H9 (cell line): ENCODE measurements around the gene EIF3C. TPM values are rescaled to one million over a fixed set of nuclear protein-coding genes. Genes with fewer than 3 reads are reported as not detected.
"Not testable (repeated sequence)": the region's sequence is repeated elsewhere in the genome, so short reads cannot be mapped to it uniquely, and the experiment has no call there.

Experiments used
- DNase-seq: peaks from one replicate; pipeline ENCODE4 v3.0.0-alpha.2; 2017
- H2AFZ ChIP-seq: one replicate; pipeline ENCODE4 v1.6.1; 2013; ENCODE audit warnings: mild to moderate bottlenecking, low read length, control low read depth, moderate library complexity
- H2AK5ac ChIP-seq: 2 replicates; pipeline ENCODE4 v1.6.1; 2013; ENCODE audit warnings: low read length, control low read depth, mixed read lengths; ENCODE audit not compliant: insufficient read length
- H2BK120ac ChIP-seq: one replicate; pipeline ENCODE4 v1.6.1; 2013; ENCODE audit warnings: low read depth, mild to moderate bottlenecking, low read length, control low read depth, inconsistent platforms; ENCODE audit not compliant: poor library complexity, severe bottlenecking
- H2BK12ac ChIP-seq: 2 replicates; pipeline ENCODE4 v1.6.1; 2013; ENCODE audit warnings: low read length, control low read depth, mixed read lengths, low read depth; ENCODE audit not compliant: insufficient read length
- H2BK15ac ChIP-seq: 2 replicates; pipeline ENCODE4 v1.6.1; 2013; ENCODE audit warnings: low read depth, low read length, control low read depth
- H2BK20ac ChIP-seq: one replicate; pipeline ENCODE4 v1.6.1; 2013; ENCODE audit warnings: low read depth, mild to moderate bottlenecking, low read length, control low read depth, inconsistent platforms; ENCODE audit not compliant: poor library complexity, severe bottlenecking
- H2BK5ac ChIP-seq: 2 replicates; pipeline ENCODE4 v1.6.1; 2013; ENCODE audit warnings: low read length, control low read depth, mixed read lengths; ENCODE audit not compliant: insufficient read length
- H3K14ac ChIP-seq: 2 replicates; pipeline ENCODE4 v1.6.1; 2013; ENCODE audit warnings: low read length, control low read depth; ENCODE audit not compliant: insufficient read depth
- H3K18ac ChIP-seq: 2 replicates; pipeline ENCODE4 v1.6.1; 2013; ENCODE audit warnings: low read depth, mild to moderate bottlenecking, mixed read lengths, low read length, control low read depth; ENCODE audit not compliant: insufficient read length
- H3K23ac ChIP-seq: 2 replicates; pipeline ENCODE4 v1.6.1; 2013; ENCODE audit warnings: low read length, control low read depth, mixed read lengths, low read depth; ENCODE audit not compliant: insufficient read length
- H3K23me2 ChIP-seq: 2 replicates; pipeline ENCODE4 v1.6.1; 2013; ENCODE audit warnings: low read depth, mild to moderate bottlenecking, mixed read lengths, low read length, control low read depth; ENCODE audit not compliant: insufficient read length, poor library complexity, severe bottlenecking
- H3K27ac ChIP-seq: 2 replicates; pipeline ENCODE4 v1.5.1; 2013; ENCODE audit warnings: low read length, control low read depth, mixed read lengths, low read depth; ENCODE audit not compliant: insufficient read length
- H3K27me3 ChIP-seq: 2 replicates; pipeline ENCODE4 v1.6.1; 2013; ENCODE audit warnings: low read length, control low read depth, inconsistent platforms; ENCODE audit not compliant: insufficient read depth
- H3K4ac ChIP-seq: 2 replicates; pipeline ENCODE4 v1.6.1; 2013; ENCODE audit warnings: low read depth, mild to moderate bottlenecking, control low read depth, inconsistent platforms, low read length, moderate library complexity
- H3K4me1 ChIP-seq: 2 replicates; pipeline ENCODE4 v1.6.1; 2013; ENCODE audit warnings: low read length, control low read depth, inconsistent platforms; ENCODE audit not compliant: insufficient read depth
- H3K4me2 ChIP-seq: 2 replicates; pipeline ENCODE4 v1.6.1; 2013; ENCODE audit warnings: low read length, control low read depth, mixed read lengths; ENCODE audit not compliant: insufficient read length, insufficient read depth
- H3K56ac ChIP-seq: 2 replicates; pipeline ENCODE4 v1.6.1; 2013; ENCODE audit warnings: low read depth, mild to moderate bottlenecking, mixed read lengths, low read length, control low read depth; ENCODE audit not compliant: insufficient read length
- H3K79me1 ChIP-seq: 2 replicates; pipeline ENCODE4 v1.6.1; 2013; ENCODE audit warnings: low read depth, mild to moderate bottlenecking, moderate library complexity, low read length, control low read depth, inconsistent platforms; ENCODE audit not compliant: insufficient read depth, poor library complexity, severe bottlenecking
- H3K79me2 ChIP-seq: 2 replicates; pipeline ENCODE4 v1.6.1; 2013; ENCODE audit warnings: low read length, control low read depth, inconsistent platforms; ENCODE audit not compliant: insufficient read depth
- H3K9ac ChIP-seq: 2 replicates; pipeline ENCODE4 v1.6.1; 2013; ENCODE audit warnings: low read length, control low read depth, mixed read lengths; ENCODE audit not compliant: insufficient read length; ENCODE audit errors: extremely low read depth
- H3K9me3 ChIP-seq: one replicate; pipeline ENCODE4 v1.6.1; 2013; ENCODE audit warnings: low read depth, low read length, inconsistent platforms; ENCODE audit not compliant: control insufficient read depth
- H3T11ph ChIP-seq: one replicate; pipeline ENCODE4 v1.6.1; 2013; ENCODE audit warnings: mild to moderate bottlenecking, low read length, control low read depth, inconsistent platforms
- H4K20me1 ChIP-seq: one replicate; pipeline ENCODE4 v1.6.1; 2013; ENCODE audit not compliant: control insufficient read depth, insufficient read length, insufficient read depth
- H4K5ac ChIP-seq: 2 replicates; pipeline ENCODE4 v1.6.1; 2013; ENCODE audit warnings: low read depth, mild to moderate bottlenecking, mixed read lengths, low read length, control low read depth; ENCODE audit not compliant: insufficient read length
- H4K8ac ChIP-seq: replicated peaks from 2 replicates; pipeline ENCODE4 v1.6.1; 2013; ENCODE audit warnings: low read length, control low read depth, mixed read lengths, low read depth; ENCODE audit not compliant: insufficient read length
- H4K91ac ChIP-seq: 2 replicates; pipeline ENCODE4 v1.6.1; 2013; ENCODE audit warnings: low read depth, mild to moderate bottlenecking, moderate library complexity, mixed read lengths, low read length, control low read depth; ENCODE audit not compliant: insufficient read length
- H3K27ac Mint-ChIP-seq, 3 experiments: 2 replicates in 2 of 3; 3 replicates in 1 of 3; pipeline ENCODE4 v1.8.0; 2020 to 2021; ENCODE audit warnings: mixed read lengths in 3 of 3, mild to moderate bottlenecking in 1 of 3, moderate library complexity in 1 of 3
- H3K27me3 Mint-ChIP-seq: 2 replicates; pipeline ENCODE4 v1.8.0; 2021; ENCODE audit warnings: low read depth, mild to moderate bottlenecking, moderate library complexity, mixed read lengths
- H3K36me3 Mint-ChIP-seq, 3 experiments: 2 replicates in 2 of 3; 3 replicates in 1 of 3; pipeline ENCODE4 v1.8.0; 2020 to 2021; ENCODE audit warnings: low read depth in 3 of 3, mixed read lengths in 3 of 3; ENCODE audit not compliant: insufficient read depth in 1 of 3
- H3K4me1 Mint-ChIP-seq, 2 experiments: 2 replicates each; pipeline ENCODE4 v1.8.0; 2020; ENCODE audit warnings: mixed read lengths in 2 of 2
- H3K4me3 Mint-ChIP-seq, 2 experiments: 2 replicates in 1 of 2; 3 replicates in 1 of 2; pipeline ENCODE4 v1.8.0; 2020 to 2021; ENCODE audit warnings: mild to moderate bottlenecking in 2 of 2, mixed read lengths in 2 of 2, moderate library complexity in 1 of 2
- H3K9me3 Mint-ChIP-seq, 2 experiments: 2 replicates in 1 of 2; 3 replicates in 1 of 2; pipeline ENCODE4 v1.8.0; 2020; ENCODE audit warnings: mild to moderate bottlenecking in 2 of 2, mixed read lengths in 2 of 2, moderate library complexity in 1 of 2
- WGBS: extraction: QIAGEN DNeasy Blood & Tissue Kit; methylation state at CpG from one replicate; pipeline ENCODE4 v1.1.7; 2013; ENCODE audit warnings: missing lambda C conversion rate, low lambda C conversion rate, mixed read lengths; ENCODE audit not compliant: insufficient read length; ENCODE audit errors: extremely low coverage; 5-methylcytosine and 5-hydroxymethylcytosine counted together
- total RNA-seq: library from RNA; stranded (reverse); gene quantifications from 2 replicates; pipeline ENCODE4 v1.2.1, GENCODE V29; 2021

EIF3C gene
- total RNA-seq, 1 experiment from 2014 or later, result 990 TPM

DNA sequence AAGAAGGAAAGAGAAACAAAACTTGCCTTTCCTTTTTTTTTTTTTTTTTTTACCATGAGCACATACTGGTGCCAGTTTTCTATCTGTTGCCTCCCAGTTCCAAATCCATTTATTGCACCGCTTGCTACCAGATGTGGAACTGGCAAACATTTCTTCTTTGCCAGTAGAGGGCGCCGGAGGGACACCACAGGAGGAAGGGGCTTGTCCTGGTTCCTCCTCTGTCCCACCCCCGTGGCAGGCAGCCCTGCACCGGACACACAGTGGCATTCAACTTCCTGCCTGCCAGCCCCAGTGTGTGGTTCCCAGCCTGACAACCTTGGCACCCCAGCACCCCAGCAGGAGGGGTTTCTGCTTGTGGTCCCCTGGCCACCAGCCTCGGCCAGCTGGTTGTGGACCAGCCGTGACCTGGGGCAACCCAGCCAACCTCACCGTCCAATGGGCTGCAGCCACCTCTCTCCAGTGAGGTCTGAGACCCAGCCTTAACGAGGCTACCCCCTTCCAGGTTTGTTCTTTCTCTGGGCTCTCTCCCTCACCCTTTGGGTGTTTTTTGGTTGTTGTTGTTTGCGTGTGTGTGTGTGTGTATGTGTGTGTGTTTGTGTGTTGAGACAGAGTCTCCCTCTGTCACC, 22.8 kb upstream of the EIF3C start:
- not testable (repeated sequence) for H3K4me3 Mint-ChIP-seq, H2BK120ac ChIP-seq, H3K23me2 ChIP-seq, H3K79me1 ChIP-seq, H3K9me3 ChIP-seq, H3K27me3 Mint-ChIP-seq, H3K27ac ChIP-seq, H3K79me2 ChIP-seq, H3K56ac ChIP-seq, H2AK5ac ChIP-seq, H2BK12ac ChIP-seq, DNase-seq, H4K5ac ChIP-seq, H3K18ac ChIP-seq, H4K8ac ChIP-seq, H3K9ac ChIP-seq, H2AFZ ChIP-seq, H3K4me1 Mint-ChIP-seq, H2BK15ac ChIP-seq, H3K27ac Mint-ChIP-seq, H2BK5ac ChIP-seq, H3K4ac ChIP-seq, H3K9me3 Mint-ChIP-seq, H2BK20ac ChIP-seq, H3K4me2 ChIP-seq, H3K14ac ChIP-seq, H3T11ph ChIP-seq, H3K4me1 ChIP-seq, H4K20me1 ChIP-seq, H3K27me3 ChIP-seq, H3K23ac ChIP-seq, H3K36me3 Mint-ChIP-seq, H4K91ac ChIP-seq
- no CpG with 5 or more reads among the region's 10 CpGs for WGBS

DNA sequence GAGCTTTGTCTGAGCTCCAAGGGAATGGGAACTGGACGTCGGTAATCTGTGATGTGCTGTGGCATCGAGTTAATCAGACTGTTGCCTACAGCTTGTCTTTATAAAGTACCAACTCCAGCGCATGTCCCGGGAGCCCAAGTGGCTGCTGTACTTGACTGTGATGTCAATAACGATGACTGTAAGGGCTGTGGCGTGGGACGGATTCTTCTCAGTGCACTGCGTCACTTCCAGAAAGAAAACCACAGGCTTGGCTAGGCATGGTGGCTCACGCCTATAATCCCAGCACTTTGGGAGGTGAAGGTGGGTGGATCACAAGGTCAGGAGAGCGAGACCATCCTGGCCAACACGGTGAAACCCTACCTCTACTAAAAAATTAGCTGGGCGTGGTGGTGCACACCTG, 21.8 kb upstream of the EIF3C start:
- H2BK15ac ChIP-seq, H2BK120ac ChIP-seq, H3K4me3 Mint-ChIP-seq, DNase-seq, H3K9me3 ChIP-seq, H3K23me2 ChIP-seq, H3T11ph ChIP-seq, H4K8ac ChIP-seq, H3K27ac ChIP-seq, H2BK20ac ChIP-seq, H3K23ac ChIP-seq, H3K79me1 ChIP-seq, H3K56ac ChIP-seq, H3K18ac ChIP-seq, H4K5ac ChIP-seq, H2AFZ ChIP-seq, H3K27me3 ChIP-seq, H3K4me1 ChIP-seq, H3K27me3 Mint-ChIP-seq, H3K79me2 ChIP-seq, H3K4me2 ChIP-seq, H3K4me1 Mint-ChIP-seq, H2AK5ac ChIP-seq, H3K9ac ChIP-seq, H3K9me3 Mint-ChIP-seq, H4K20me1 ChIP-seq, H3K4ac ChIP-seq, H2BK5ac ChIP-seq, H3K36me3 Mint-ChIP-seq, H3K14ac ChIP-seq, H3K27ac Mint-ChIP-seq, H4K91ac ChIP-seq, H2BK12ac ChIP-seq: not testable (repeated sequence)
- WGBS, result no CpG with 5 or more reads among the region's 13 CpGs
